Measurements from ENCODE around the gene GREM2.
A peak's percentile ranks its signal among the peaks of the same experiment; 100 is the strongest.

The GREM2 gene

GRCh38 chr1:240474133-240474614 is 137.8 kb downstream of the GREM2 start:
- no peak overlapping the region for H3K4me3 ChIP-seq (ENCODE audit: low read depth, low read length)
- peak; percentile 56 for DNase-seq (ENCODE audit: low read depth)

- peak; percentile 29 for DNase-seq (ENCODE audit: low read depth)
- no peak overlapping the region for H3K4me3 ChIP-seq (ENCODE audit: low read depth, low read length)
Measured at GRCh38 chr1:240468656-240469055, 143.3 kb downstream of the GREM2 start.

DNA sequence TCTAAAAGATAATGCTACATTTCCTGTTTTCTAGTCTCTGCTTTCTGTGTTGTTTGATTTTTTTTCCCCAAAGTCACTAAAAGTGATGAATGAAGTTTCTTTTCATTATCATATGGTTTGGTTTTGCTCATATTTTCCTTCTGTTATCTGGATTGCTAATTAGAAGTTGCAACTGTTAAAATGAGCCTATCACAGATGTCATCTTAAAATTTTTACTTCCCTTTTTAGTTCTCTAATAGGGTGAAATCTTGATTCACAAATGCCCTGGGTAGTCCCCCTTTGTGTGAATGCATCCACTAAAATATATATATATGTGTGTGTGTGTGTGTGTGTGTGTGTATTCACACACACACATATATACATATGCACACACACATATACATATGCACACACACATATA is 144.1 kb downstream of the GREM2 start:
- no peak for DNase-seq (ENCODE audit: low read depth)
- no peak overlapping the region for H3K4me3 ChIP-seq (ENCODE audit: low read depth, low read length)

DNA sequence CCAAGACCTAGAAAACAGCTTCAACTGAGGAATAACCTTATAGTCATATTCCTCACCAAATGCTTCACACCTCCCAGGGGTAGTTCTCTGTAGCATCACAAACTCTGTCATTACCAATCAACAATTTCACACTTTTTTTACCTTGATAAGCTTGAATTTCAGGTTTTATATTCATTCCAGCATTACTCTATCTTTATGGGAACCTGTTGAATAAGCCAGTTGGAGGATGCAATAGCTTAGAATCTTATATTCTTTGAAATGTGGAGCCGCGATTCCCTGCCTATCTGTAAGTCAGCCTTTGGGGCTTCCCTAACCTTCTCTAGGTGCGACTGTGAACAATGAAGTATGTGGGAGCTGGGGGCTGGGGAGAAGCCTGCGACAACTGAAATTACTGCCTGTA is 145.4 kb downstream of the GREM2 start:
- H3K4me3 ChIP-seq (ENCODE audit: low read depth, low read length) = no peak overlapping the region
- DNase-seq (ENCODE audit: low read depth) = no peak

DNA sequence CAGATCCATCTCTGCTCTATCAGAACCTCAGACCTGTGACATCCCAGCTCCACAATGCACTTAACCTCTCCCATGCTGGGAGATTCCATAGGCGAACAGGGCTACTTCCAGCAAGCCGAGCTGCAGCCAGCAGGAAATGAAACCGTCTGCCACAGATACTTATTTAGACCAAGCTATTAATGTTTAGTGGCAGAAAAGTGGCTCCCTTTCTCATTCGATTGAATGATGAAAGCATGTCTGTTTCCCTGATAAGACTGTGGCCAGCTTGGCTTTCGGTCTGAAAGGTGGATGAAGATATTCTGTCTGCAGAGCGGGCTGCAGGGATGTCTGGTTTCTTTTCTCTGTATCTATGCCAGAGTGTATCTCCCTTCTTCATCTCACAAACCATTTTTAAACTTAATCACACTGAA is 146.4 kb downstream of the GREM2 start:
- DNase-seq (ENCODE audit: low read depth) = no peak
- H3K4me3 ChIP-seq (ENCODE audit: low read depth, low read length) = peak overlapping the region; percentile 6

DNA sequence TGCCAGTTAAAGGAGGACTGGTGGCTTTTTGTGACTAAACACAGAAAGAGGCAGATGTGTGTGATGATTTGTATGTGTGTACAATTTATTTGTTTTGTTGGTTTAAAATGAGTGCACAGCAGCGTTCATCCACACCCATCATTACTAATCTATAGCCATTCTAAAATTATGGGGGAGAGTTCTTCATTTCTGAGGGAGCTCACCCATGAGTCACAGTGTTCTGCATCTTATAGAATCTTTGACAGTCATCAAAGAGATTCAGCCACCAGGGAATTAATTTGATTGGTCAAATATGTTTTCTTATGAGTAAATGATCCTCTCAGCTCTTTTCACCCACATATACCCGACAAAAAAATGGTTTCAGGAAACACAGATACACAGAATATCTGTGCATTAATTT is 147.9 kb downstream of the GREM2 start:
- DNase-seq (ENCODE audit: low read depth) = no peak

GRCh38 chr1:240462766-240463395 is 149.1 kb downstream of the GREM2 start:
- DNase-seq (ENCODE audit: low read depth) = no peak
- H3K4me3 ChIP-seq (ENCODE audit: low read depth, low read length) = no peak overlapping the region

More for the DNA sequence above, 147.9 kb downstream of the GREM2 start:
- H3K4me3 ChIP-seq (ENCODE audit: low read depth, low read length) = no peak overlapping the region

GRCh38 chr1:240462277-240462676 is 149.7 kb downstream of the GREM2 start:
- no peak for DNase-seq (ENCODE audit: low read depth)
- no peak overlapping the region for H3K4me3 ChIP-seq (ENCODE audit: low read depth, low read length)

- H3K4me3 ChIP-seq (ENCODE audit: low read depth, low read length) = no peak overlapping the region
- DNase-seq (ENCODE audit: low read depth) = no peak
Measured at GRCh38 chr1:240457203-240457602, 154.8 kb downstream of the GREM2 start.

- no peak for DNase-seq (ENCODE audit: low read depth)
- no peak overlapping the region for H3K4me3 ChIP-seq (ENCODE audit: low read depth, low read length)
Measured at GRCh38 chr1:240455228-240455821, 156.6 kb downstream of the GREM2 start.

GRCh38 chr1:240445369-240445768 is 166.6 kb downstream of the GREM2 start:
- H3K4me3 ChIP-seq (ENCODE audit: low read depth, low read length) = no peak overlapping the region
- no peak for DNase-seq (ENCODE audit: low read depth)

DNA sequence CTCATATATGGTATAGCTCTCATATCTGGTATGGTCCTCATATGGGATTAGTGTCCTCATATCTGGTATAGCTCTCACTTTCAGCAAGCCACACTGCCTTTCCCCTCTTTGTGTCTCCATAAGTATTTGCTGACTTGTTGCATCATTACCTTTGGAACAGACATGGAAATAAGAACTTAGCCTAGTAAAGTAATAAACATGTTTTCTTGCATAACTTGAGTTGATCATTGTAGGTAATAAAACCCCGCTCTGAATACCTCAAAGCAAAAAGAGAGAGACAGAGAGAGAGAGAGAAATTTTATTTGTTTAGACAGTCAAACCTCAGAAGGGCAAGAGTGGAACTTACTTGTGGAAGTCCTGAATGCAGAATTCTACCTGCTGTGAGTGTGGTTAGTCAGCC is 170.3 kb downstream of the GREM2 start:
- DNase-seq (ENCODE audit: low read depth) = no peak
- H3K4me3 ChIP-seq (ENCODE audit: low read depth, low read length) = no peak overlapping the region

Measured in skeletal muscle cell (primary cell).